Left ventricle myocardium inferior (tissue), 1 donor: ENCODE data around the gene CCL8. TPM values are rescaled to one million over a fixed set of nuclear protein-coding genes. Genes with fewer than 3 reads are reported as not detected.

Source experiments
- DNase-seq: peaks from one replicate; pipeline ENCODE4 v3.0.0-alpha.2; 2020
- H3K27ac ChIP-seq: fragments of 200-600 bp; replicated peaks from 2 replicates; pipeline ENCODE4 v1.8.0; 2021
- H3K27me3 ChIP-seq: fragments of 200-600 bp; 2 replicates; pipeline ENCODE4 v1.8.0; 2021; ENCODE audit warnings: low read depth
- H3K36me3 ChIP-seq: fragments of 200-600 bp; 2 replicates; pipeline ENCODE4 v1.8.0; 2021
- H3K4me1 ChIP-seq: fragments of 200-600 bp; 2 replicates; pipeline ENCODE4 v1.8.0; 2021
- H3K4me3 ChIP-seq: fragments of 200-600 bp; 2 replicates; pipeline ENCODE4 v1.8.0; 2021; ENCODE audit warnings: mild to moderate bottlenecking, moderate library complexity
- H3K9me3 ChIP-seq: fragments of 200-600 bp; replicated peaks from 2 replicates; pipeline ENCODE4 v1.8.0; 2021
- intact Hi-C: fragments of 100-400 bp; cut with micrococcal nuclease; formaldehyde crosslinking; loops from one replicate; pipeline ENCODE4 v1.11.0; 2022
- total RNA-seq: library from RNA; stranded (reverse); fragmentation: NEBNext Ultra II Directional; extraction: Animal tissue kit (Norgen Biotek cat#: 25700); gene quantifications from one replicate; pipeline ENCODE4 v1.2.1, GENCODE V29; 2021
- TF ChIP-seq, protein P1 (sequence below): fragments of 200-600 bp; IDR thresholded peaks from 2 replicates; pipeline ENCODE4 v1.8.0; 2021; ENCODE audit warnings: antibody characterized with exemption, mild to moderate bottlenecking, borderline replicate concordance
- donor health status: DM: no; HTN: yes; CAD: no; lungs with severe emphysema.

CCL8 gene
- total RNA-seq, 1 donor from 2014 or later: 0.41 TPM

DNA sequence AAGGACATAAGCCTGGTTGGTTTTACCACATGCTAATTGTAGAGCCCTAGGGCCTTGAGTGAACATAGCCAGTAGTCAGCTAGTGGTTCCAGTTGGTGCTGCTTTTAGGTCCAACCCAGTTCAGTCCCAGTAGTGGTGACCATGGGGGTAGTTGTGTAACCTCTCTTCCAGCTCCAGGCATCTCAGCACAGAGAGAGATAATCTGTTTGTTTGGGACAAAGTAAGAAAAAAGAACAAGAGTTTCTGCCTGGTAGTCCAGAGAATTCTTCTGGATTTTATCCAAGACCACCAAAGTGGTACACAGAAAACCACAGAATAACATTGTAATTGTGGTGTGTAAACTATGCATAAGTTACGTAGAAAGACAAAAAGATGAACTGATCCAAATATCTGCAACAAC, 31.9 kb downstream of the CCL8 start:
- no peak for DNase-seq
- no peak overlapping the region for H3K4me3 ChIP-seq
- intact Hi-C loops: no loop called here
- TF ChIP-seq, protein P1, sequence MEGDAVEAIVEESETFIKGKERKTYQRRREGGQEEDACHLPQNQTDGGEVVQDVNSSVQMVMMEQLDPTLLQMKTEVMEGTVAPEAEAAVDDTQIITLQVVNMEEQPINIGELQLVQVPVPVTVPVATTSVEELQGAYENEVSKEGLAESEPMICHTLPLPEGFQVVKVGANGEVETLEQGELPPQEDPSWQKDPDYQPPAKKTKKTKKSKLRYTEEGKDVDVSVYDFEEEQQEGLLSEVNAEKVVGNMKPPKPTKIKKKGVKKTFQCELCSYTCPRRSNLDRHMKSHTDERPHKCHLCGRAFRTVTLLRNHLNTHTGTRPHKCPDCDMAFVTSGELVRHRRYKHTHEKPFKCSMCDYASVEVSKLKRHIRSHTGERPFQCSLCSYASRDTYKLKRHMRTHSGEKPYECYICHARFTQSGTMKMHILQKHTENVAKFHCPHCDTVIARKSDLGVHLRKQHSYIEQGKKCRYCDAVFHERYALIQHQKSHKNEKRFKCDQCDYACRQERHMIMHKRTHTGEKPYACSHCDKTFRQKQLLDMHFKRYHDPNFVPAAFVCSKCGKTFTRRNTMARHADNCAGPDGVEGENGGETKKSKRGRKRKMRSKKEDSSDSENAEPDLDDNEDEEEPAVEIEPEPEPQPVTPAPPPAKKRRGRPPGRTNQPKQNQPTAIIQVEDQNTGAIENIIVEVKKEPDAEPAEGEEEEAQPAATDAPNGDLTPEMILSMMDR: no peak
- H3K27ac ChIP-seq: no peak overlapping the region
- H3K27me3 ChIP-seq: no peaks in the 10 kb centered on the region
- peaks cover 10% of the 10 kb centered on the region for H3K9me3 ChIP-seq
- no peaks in the 10 kb centered on the region for H3K4me1 ChIP-seq
- H3K36me3 ChIP-seq: no peaks in the 10 kb centered on the region

DNA sequence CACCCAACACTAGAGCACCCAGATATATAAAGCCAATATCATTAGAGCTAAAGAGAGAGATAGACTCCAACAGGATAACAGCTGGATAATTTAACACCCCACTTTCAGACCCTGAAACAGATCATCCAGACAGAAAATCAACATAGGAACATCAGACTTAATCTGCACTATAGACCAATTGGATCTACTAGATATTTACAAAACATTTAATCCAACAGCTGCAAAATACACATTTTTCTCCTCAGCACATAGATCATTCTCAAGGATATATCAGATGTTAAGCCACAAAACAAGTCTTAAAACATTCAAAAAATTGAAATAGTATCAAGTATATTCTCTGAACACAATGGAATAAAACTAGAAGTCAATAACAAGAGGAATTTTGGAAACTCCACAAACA, 33.0 kb downstream of the CCL8 start:
- H3K27ac ChIP-seq: no peak overlapping the region
- no peaks in the 10 kb centered on the region for H3K4me1 ChIP-seq
- no peaks in the 10 kb centered on the region for H3K27me3 ChIP-seq
- no peak for DNase-seq
- peaks cover 10% of the 10 kb centered on the region for H3K9me3 ChIP-seq
- TF ChIP-seq, protein P1: no peak
- intact Hi-C loops: no loop called here
- H3K4me3 ChIP-seq: no peak overlapping the region
- no peaks in the 10 kb centered on the region for H3K36me3 ChIP-seq

DNA sequence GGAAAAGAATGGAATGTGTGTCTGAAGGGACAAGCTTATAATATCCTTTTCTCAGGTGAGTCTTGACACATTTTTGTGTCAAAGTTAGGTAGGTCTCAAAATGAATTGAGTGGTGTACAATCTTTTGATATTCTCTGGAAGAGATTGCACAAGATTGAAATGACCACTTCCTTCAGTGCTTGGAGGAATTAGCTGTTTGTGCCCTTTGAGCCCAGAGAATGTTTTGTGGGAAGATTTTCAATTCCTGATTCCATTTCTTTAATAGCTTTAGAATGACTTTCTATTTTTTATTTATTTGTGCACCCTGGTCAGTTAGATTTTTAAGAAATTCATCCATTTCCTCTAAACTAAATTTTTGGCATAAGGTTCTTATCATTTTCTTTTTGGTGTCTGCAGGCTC, 35.4 kb downstream of the CCL8 start:
- no peak for DNase-seq
- Histone ChIP-seq H3K27ac (no peak overlapping the region), H3K27me3 (no peaks in the 10 kb centered on the region), H3K4me3 (no peak overlapping the region), H3K9me3 (peaks cover 10% of the 10 kb centered on the region), H3K36me3 (no peaks in the 10 kb centered on the region), H3K4me1 (no peaks in the 10 kb centered on the region)
- intact Hi-C loops: no loop called here
- TF ChIP-seq, protein P1: no peak

DNA sequence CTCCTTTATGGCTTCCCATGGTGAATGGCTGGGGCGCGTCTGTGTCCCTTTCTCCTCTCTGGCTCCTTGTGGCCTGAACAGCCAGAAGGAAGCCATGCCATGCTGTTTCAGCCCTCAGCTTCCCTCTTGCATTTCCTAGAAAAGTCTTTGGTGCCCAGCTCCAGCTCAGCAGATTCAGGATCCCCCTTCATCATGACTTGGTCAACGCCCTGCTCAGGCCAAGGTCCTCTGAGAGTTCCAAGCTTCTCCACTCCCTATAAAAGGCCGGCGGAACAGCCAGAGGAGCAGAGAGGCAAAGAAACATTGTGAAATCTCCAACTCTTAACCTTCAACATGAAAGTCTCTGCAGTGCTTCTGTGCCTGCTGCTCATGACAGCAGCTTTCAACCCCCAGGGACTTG, 37.0 kb downstream of the CCL8 start, which contains the start of gene CCL13:
Gene CCL13, plus strand, starts transcription at position 287 of the 400 bp plus-strand sequence. Its CDS starts 47 bp downstream, at position 334.
- TF ChIP-seq, protein P1: no peak
- H3K4me1 ChIP-seq: peaks cover 7% of the 10 kb centered on the region
- H3K27me3 ChIP-seq: no peaks in the 10 kb centered on the region
- no peak for DNase-seq
- H3K4me3 ChIP-seq: no peak within 1 kb of the TSS
- intact Hi-C loops: no loop called here
- H3K9me3 ChIP-seq: peaks cover 10% of the 10 kb centered on the region
- no peak within 1 kb of the TSS for H3K27ac ChIP-seq
- H3K36me3 ChIP-seq: no peaks in the 10 kb centered on the region

DNA sequence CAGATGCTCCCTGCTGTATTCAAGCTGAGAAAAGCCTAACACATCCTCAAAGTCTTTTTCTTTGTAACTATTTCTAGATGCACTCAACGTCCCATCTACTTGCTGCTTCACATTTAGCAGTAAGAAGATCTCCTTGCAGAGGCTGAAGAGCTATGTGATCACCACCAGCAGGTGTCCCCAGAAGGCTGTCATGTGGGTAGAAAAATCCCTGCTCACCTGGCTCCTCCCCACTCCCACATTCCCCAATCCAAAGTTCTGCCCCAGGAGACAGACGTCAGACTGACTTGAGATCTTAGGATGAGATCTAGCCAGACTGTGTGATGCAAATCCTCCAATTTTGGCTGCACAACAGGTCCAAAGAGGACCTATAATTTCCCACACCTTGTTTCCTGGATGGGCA, 38.2 kb downstream of the CCL8 start:
- Histone ChIP-seq H3K36me3 (no peaks in the 10 kb centered on the region), H3K27me3 (peaks cover 7% of the 10 kb centered on the region), H3K9me3 (peaks cover 10% of the 10 kb centered on the region), H3K27ac (no peak overlapping the region), H3K4me3 (no peak overlapping the region), H3K4me1 (peaks cover 8% of the 10 kb centered on the region)
- intact Hi-C loops: no loop called here
- TF ChIP-seq, protein P1: no peak
- no peak for DNase-seq

DNA sequence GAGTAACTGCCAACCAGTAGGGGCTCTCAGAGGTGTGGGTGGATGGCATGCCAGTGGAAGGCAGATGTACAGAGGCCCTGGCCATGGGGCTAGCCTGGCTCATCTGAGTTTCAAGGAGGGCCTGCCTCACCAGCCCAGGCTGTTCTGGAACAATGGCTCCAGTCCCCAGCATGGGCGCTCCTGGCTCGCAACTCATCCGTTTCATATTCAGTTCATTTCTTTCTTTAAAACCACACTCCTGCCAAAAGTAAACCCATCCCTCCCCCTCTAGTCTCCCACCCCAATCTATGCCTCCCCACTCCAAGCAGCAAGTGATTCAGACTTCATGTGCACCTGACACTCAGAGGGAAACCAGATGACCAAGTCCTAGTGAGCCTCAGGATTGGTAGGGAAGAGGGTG, 39.4 kb downstream of the CCL8 start:
- intact Hi-C loops: no loop called here
- no peak for DNase-seq
- Histone ChIP-seq H3K36me3 (no peaks in the 10 kb centered on the region), H3K4me3 (no peak overlapping the region), H3K27ac (no peak overlapping the region), H3K27me3 (peaks cover 18% of the 10 kb centered on the region), H3K4me1 (peaks cover 8% of the 10 kb centered on the region), H3K9me3 (peaks cover 6% of the 10 kb centered on the region)
- TF ChIP-seq, protein P1: no peak
